ENCODE measurements around the gene RBM38.

Gene RBM38

DNA sequence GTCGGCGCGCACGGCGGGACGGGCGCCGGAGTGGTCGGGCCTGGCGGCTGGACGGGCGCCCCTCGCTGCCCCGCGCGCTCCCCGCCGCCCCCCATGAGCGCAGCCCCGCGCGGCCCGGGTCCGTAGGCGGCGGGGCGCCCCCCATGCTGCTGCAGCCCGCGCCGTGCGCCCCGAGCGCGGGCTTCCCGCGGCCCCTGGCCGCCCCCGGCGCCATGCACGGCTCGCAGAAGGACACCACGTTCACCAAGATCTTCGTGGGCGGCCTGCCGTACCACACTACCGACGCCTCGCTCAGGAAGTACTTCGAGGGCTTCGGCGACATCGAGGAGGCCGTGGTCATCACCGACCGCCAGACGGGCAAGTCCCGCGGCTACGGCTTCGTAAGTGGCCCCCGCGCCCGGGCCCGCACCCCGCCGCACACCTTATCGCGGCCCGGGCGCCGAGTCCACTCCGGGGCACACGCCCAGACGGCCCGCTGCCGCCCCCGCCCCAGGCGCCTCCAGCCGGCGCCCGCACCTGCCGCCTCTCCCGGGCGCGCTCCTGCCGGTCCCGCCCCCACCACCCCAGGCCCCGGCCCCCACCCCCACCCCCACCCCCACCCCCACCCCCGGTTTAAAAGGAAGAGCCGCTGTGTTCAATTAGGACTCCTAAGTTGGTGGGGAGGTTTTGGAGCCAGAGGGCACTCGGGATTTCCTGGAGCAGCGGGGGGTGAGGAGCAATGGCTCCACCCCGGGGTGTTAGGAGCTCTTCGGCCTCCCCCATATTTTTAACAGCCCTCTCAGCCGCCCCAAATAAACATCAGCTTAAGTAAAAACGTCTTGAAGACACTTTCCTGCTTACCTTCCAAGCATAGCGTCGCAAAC lies 474 bp downstream of the RBM38 start:
- peak in 1 of 2 experiments; percentile 23 for DNase-seq

DNA sequence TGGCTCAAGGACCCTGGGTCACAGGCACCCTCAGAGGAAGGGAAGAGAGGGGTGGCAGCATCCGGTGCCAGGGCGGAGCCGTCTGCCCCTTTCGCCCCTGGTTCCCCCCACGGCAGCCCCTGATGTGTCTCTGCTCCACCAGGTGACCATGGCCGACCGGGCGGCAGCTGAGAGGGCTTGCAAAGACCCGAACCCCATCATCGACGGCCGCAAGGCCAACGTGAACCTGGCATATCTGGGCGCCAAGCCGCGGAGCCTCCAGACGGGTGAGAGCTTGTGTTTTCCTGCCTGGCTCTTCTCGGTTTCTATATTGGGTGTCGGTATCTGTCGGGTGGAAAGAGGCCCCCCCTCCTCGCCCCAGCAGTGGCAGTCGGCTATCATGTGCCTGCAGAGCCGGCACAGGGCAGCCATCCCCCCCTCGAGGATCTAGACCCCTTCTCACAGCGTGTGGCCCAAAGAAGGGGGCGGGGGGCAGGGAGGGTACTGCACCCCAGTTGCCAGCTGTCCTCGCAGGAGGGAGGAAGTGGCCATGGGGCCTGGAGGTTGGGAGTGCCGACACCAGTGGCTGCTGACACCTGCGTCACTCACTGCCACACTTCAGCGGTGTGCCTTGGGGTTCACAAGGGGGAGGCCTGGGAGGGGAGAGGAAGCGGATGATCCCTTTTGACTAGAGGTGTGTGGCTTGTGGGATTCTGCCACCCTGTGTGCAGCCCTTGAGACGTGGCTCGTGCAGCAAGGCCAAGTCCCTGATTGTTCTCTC lies 1.5 kb downstream of the RBM38 start:
- no peak for DNase-seq

DNA sequence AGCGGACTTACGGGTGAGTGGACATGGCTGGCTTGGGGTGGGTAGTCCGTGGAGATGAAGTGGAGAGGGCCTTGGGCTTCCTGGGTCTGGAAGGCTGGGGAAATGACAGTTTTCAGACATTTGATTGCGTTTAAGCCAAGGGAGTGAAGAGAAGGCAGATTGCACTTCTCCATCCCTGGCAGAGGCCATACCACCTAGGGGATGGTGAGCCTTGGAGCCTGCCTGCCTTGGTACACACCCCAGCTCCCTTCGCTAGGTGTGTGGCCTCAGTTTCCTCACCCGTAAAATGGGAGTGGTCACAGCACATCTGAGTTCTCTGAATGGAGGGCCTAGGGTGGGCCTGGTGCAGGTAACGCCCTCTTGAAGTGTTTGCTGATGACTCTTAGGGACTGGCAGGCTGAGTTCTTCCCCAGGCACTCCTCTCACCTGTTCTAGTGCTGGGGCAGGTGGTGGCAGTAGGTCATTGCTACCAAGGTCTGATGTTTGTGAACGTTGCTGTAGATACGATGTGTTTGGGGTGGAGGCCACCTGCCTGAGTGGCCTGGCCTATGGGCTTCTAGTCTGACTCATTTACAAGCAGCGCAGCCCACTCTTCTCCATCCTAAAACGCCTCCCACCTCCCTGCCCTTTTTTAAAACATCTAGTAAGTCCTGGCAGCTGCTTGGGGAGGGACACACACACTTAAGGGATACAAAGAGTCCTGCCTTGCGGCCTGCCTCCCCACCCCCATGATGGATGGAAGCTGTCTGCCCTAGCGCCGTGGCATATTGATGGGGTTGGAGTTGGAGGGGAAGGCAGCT lies 2.3 kb downstream of the RBM38 start:
- DNase-seq = peak; percentile 56 to 57

DNA sequence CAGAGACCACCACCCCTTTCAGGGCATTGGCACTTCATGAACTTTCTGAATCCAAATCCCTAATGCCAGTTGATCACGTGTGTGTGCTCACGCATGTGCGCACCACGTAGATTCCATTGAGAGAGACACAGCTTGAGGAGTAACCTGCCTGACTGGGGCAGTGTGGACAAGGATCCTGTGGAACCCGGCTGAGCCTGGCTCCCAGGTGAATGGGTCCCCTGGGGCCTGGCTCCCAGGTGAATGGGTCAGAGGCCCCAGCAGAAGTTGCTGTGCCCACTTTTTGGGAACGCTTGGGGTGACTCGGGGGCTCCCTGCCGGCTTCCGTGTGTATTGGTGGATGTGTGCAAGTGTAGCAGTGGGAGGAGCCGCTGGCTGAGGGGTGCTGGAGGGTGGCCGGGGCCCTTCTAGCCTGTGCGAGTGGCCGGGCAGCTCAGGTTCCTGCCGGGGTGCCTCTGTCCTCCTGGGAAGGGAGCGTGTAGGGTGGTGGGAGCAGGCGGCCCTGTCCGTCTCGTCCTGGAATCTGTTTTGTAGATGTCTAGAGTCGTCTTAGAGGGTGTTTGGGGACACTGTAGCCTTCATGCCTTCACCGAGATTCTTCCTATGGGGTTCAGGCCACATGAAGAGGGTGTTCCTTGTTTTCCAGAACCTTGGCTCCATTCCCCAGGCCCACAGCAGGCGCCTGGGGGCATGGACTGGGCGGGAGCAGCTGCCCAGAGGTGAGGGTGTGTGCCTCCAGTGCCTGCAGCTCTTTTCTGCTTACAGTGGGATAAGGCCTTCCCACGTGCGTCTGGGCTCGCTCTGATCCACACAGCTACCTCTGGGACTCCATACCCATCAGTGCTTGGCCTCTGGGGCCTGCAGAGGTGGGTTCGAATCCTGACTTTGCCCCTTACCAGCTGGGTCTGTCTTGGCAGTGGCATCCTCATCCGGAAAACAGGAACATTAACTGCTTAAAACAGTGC lies 3.2 kb downstream of the RBM38 start:
- no peak for DNase-seq

DNA sequence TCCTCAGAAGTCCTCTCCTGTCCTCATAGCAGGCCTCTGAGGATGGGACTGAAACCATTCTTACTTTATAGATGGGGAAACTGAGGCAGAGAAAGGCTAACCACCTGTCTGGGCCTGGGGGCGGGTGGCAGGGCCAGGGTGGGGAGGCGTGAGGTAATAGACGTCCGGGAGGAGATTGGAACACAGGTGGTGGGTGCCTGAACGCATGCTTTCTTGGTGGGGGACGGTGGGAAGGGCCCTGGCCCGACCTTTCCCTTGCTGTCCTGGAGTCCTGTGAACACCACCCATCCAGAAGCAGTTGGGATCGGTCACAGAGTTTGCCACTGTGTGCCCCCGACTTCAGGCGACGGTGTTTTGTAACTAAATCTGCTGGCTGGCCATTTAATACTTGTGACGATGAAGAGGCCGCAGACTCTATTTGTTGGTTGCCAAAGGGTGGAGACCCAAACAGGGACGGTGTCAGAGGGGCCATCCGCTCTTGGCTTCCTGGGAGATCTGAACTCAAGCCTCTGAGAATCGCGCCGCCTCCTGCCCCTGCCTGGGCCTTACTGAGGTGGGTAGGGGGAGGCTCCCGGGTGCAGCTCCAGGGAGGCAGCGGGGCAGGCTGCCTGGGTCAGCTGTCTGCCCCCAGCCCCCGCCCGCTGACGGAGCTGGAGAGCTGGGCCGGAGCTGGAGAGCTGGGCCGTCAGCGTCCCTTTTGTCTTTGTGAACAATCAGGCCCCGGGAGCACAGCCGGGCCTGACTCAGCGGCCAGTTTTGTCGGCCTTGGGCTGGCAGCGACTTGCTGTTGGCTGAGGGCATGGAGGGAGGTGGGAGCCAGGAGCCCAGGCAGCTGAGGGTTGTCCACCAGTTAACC lies 4.1 kb downstream of the RBM38 start:
- peak in 1 of 2 experiments; percentile 23 for DNase-seq

DNA sequence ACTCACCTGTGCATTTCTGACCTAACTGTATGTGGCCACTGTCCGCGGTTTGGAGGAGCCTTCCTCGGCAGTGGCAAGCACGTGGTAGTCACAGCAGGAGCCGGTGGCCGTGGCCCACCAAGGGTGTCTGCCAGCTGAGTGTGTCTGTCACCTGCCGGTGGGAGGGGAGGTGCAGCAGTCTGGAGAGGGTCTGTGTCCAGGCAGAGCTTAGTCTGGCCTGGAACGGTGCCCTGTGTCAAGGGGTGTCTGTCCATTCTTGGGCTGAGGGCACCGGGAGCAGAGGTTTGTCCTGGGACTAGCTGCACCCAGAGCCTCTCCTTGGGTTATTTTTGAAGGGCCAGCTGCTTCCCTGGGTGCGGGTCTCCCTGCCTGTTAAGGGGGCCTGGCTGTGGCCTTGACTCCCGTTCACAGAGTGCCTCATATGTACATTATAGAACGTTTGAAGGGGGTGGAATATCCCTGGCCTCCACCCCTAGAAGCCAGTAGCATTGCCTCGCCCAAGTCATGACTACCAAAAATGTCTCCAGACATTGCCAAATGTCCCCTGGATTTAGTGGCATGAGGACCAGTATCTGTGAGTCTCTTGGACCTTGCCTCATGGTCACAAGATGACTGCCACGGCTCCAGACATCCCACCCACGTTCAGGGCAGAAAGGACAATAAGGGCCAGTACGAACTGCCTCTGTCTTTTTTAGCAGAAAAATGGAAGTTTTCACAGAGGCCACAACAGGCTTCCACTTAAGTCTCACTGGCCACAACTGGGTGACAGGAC lies 5.2 kb downstream of the RBM38 start:
- DNase-seq = no peak

DNA sequence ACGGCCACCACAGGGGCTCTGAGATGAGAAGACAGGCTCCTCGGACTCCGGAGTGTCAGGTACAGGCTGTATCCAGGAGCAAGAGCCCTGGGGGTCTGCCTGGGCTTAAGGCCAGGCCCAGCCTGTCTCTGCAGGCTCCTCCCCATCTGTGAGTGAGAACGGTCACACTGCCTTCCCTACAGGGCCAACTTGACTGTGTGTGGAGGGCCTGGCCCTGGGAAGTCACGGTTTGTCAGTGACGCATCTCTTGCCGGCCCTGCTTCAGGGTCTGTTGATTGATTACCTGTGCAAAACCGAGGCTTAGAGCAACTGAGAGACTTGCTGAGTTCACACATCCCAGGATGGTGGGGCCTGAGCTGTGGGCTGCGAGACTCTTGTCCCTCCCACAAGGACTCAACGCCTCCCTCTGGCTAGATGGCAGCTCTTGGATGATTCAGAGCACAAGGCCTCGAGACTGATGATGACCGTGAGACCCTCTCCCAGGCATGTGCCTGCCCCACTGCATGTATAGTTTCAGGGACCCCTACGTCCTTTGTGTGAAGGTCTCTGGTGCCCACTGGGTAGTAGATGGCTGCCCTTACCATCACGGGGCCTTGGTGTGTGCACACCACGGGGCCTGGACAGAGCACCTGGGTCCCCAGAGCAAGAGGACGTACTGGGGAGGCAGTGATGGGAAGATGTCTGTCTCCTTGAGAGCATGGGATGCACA lies 5.9 kb downstream of the RBM38 start:
- DNase-seq = no peak

DNA sequence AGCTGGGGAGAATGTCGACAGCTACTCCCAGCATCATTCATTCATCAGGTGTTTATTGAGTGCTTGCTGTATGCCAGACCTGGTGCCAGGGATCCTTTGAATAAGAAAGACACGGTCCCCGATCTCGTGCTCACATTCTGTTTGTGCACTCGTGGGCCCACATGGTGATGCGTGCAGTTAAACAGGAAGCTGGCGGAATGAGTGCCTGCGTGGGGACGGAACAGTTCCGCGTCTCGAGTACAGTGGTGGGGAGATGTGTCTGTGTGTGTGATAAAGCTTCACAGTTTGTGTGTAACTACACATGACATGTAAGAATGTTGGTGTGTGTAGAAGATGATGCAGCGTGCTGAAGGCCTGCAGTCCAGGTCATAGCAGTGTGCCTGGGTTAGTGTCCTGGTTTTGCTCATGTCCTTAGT lies 6.5 kb downstream of the RBM38 start:
- no peak for DNase-seq

DNA sequence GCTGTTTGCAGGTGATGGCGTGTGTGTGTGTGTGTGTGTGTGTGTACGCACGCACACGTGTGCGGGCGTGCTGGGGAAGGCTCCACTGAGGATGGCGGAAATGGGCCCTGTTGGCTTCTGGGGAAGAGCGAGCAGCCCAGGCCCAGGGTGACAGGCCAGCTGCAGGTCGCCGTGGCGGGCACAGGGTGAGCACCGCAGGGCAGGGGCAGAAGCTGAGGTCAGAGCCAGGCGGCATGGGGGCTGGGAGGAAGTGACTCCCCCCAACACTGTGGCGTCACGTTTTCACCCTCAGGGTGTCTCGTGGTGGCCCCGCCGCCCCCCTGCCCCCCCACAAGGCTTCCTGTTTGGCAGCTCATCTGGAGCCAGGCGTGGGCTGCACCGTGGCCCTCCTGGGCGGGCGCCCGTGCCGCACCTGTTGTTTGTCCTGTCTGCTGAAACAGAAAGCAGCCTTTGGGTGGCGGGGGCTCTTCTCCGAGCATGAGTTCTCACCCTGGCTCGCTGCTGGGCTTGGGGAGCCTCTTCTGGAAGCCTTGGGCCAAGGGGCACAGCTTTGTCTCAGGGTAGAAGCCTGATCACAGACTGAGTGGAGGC lies 7.1 kb downstream of the RBM38 start:
- DNase-seq = no peak

DNA sequence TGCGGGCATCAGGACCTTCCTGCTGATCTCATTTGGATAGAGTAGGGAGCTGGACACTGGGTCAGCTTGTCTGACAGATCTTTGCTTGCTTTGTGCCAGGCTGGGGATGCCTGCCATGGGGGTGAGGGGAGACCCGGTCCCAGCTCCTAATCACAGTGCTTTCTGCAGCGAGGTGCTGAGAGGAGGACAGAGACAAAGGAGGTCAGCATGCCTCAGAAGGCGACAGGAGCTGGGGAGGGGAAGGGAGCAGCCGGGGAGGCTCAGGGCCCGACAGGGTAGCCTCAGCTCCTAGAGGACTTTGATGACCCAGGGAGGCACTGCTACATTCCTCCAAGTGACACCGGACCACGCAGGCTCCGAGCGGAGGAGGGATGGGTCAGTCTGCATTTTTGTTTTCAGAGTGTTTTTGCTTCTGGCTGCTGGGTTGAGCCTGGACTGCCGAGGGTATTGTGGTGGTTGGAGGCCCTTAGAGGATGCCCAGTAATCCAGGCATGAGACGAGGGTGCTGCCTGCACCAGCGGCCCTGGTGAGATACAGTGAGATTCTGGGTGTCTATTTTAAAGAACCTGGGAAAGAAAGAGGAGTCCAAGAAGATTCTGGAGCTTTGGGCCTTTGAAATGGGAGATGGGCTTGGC lies 7.8 kb downstream of the RBM38 start:
- DNase-seq = no peak

DNA sequence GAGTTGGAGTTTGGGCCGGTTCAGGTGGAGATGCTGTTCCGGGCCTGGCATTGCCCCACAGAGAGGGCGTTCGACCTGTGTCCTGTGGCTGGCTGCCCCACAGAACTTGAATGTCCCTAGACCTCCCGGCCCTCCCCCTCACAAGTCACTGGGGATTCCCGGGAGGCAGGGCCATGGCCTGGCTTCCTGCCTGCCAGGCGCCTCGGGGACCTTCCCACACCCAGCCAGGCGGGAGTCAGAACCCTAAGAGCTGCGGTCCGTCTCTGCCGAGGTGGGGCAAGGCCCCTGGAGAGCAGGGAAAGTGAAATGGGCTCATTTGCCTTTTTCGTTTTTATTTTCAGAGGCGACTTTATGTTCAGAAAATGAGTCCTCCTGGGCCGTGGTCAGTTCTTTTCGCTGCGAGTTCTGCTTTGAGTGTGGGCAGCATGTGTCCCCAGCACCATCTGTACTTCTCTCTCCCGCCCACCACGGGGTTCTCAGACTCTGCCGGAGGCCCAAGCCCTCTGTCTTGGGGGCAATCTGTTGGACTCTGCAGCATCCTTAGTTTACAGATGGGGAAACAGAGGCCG lies 8.5 kb downstream of the RBM38 start:
- DNase-seq = no peak

DNA sequence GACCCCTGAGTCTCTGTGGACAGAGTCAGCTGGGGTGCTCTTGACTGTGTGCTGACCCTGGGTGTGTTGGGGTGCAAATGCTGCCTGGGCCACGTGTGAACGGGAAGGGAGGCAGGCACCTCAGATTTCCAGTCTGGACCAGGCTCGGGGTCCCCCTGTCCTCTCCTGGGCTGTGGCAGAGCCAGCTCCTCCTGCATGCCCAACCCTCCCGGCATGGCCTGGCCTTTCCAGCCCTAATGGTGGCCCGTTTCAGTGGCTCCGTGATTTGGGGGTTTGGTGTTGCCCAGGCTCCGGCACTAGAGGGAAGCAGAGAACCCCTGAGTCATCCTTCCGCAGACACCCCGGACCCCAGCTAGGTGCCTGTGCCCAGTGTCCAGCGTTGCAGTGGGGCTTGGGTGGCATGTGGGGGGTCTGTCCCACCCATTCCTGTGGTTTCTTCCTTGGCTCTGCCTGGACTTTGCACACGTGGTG lies 9.1 kb downstream of the RBM38 start:
- DNase-seq = no peak

DNA sequence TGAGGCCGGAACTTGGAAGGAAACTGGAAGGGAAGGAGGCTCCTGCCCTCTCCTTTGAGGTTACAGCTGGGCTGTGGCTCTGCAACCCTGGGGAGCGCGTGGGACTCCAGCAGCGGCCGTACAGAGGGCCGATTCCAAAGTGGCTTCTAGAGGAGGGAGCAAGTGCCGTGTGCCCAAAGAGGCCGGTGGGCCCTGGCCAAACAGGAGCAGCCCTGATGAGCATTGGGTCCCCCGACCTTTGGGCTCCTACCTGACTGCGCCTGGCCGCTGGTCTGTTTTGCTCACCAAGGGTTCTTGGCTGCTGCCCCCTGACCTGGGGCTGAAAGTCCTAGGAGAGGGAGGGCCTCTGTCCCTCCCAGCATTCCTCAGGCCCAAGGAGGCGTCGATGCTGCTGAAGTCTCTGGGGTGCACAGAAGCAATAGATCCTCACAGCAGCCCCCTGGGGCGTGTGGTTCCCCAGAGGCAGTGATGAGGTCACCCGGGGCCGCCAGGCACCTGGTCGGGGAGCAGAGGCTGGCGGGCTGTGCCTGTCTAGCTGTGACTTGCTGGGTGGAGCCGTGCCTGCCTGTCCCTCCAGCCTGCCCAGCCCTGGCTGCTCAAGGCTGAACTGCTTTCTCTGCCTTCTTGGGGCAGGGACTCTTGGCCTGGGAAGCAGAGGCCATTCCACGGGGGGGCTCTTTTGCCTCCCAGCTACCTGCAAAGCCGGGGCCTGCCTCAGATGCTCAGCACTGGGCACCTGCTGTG lies 9.8 kb downstream of the RBM38 start:
- no peak for DNase-seq

DNA sequence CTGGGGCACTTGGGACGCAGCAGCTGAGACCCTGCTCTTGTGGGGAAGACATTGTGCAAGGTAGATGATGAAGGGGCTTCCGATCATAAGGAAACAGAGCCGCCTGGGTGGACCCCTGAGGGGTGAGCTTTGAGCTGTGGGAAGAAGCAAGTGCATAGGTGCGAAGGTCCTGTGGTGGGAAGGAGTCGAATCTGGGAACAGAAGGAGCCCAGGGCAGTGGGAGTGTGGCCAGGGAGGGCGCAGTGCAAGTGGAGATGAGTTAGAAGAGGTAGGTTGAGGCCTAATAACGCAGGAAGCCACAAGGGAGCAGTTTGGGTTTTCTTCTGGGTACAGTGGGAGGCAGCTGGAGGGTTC lies 10.3 kb downstream of the RBM38 start:
- no peak for DNase-seq

DNA sequence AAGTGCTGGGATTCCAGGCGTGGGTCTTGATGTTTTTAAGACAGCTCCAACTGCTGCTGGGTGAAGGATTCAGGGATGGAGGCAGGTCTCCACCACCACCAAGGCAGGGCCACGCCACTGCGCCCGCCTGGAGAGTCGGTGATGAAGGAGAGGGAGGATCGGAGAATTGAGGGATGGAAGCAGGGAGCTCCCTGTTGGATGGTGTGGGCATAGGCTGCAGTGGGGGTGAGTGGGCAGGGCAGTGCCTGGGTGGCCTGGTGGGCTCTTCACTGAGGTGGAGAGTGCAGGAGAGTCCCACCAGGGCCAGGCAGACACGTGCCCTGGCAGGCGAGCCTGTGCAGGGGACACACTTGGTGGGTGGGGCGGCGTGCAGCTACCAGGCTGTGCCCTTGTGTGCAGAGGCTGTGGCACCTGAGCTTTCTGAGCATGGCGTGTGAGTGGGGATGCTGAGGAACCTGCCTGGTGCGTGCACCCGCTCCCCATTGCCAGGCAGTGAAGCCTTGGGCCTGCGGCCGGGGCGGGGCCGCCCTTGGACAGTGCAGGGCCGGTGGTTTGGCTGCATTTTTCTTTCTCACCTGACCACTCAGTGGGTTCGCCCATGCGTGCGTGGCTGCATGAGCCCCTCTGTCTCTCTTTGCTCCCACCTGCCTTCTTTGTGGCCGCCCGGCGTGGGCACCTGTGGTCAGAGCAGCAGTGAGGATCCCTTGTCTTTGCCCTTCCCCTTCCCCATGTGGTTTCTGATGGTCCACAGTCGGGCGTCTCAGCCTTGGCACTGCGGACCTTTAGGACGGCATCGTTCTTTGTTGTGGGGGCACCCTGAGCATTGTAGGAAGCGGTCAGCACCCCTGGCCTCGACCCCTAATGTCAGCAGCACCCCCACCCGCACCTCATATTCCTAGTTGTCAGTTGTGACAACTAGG lies 11.3 kb downstream of the RBM38 start:
- no peak for DNase-seq

DNA sequence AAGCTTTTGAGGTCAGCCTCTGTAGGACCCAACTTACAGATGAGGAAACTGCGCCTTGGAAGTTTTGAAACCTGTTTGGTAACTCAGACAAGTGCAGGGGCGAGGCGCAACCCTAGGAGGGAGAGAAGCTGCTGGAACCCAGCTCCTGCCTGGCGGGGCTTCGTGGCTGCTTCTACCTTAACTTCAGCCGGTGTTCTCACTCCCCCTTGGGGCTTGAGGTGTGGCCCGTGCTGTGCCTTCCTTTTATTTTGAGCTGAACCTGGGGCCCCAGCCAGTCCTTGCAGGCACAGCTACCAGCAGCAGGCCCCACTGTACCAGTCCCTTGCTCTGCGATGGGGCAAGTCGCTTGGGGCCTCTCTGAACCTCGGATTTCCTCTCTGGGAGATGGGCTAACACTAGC lies 12.0 kb downstream of the RBM38 start:
- no peak for DNase-seq

Measured in SHP77 (cell line).